ENCODE data around the gene SLC4A1. TPM values are rescaled to one million over a fixed set of nuclear protein-coding genes. Genes with fewer than 3 reads are reported as not detected.

The SLC4A1 gene
- total and polyA plus RNA-seq, 2 donors (not counting 3 experiments of a cell fraction or from before 2014, with no cell fraction given), result not detected

- FAIRE-seq (no peak), DNase-seq (ENCODE audit: low read depth, low spot score) (no peak)
- Histone ChIP-seq H3K27ac (ENCODE audit: insufficient read depth, low read depth, low read length) (no peak overlapping the region), H2AFZ (ENCODE audit: low read depth, low read length) (no peak overlapping the region), H3K9ac (replicated peaks; ENCODE audit: extremely low read depth, insufficient read depth, low read length) (no peak overlapping the region), H3K9me1 (replicated peaks; ENCODE audit: control insufficient read depth, extremely low read depth, insufficient read depth, low read length) (no peaks in the 10 kb centered on the region), H3K27me3 (ENCODE audit: control insufficient read depth in 2 of 2, insufficient read depth in 2 of 2, low read length in 2 of 2) (no peaks in the 10 kb centered on the region), H3K4me3 (replicated peaks in 1 of 3; ENCODE audit: insufficient read depth in 1 of 3, low read depth in 1 of 3, low read length in 3 of 3) (no peak overlapping the region), H3K4me1 (ENCODE audit: control insufficient read depth, extremely low read depth, insufficient read depth, low read length) (peaks cover 5% of the 10 kb centered on the region), H3K4me2 (ENCODE audit: insufficient read depth, low read length) (no peak overlapping the region), H4K20me1 (replicated peaks; ENCODE audit: control insufficient read depth, extremely low read depth, insufficient read depth, low read length) (no peaks in the 10 kb centered on the region), H3K9me3 (replicated peaks; ENCODE audit: control insufficient read depth, insufficient read depth, low read length) (no peaks in the 10 kb centered on the region), H3K79me2 (ENCODE audit: control insufficient read depth, insufficient read depth, low read length) (peaks cover 1% of the 10 kb centered on the region), H3K36me3 (ENCODE audit: control insufficient read depth in 2 of 2, extremely low read depth in 1 of 2, insufficient read depth in 2 of 2, low read length in 2 of 2) (peaks cover 23 to 59% of the 10 kb centered on the region in 2 experiments)
- dilution Hi-C loops (cut with MboI; ENCODE audit: extremely low pct_ligation_motif_present, low sequenced_read_pairs), result no loop called here
- intact Hi-C loops (cut with micrococcal nuclease), result no loop called here
- ChIA-PET POLR2A (interaction anchor here (1.2 kb wide), 1 partner anchor 115 kb away, joined by 3 read pairs; no protein-coding TSS in a partner anchor), CTCF (interaction anchor here (0.8 to 4.5 kb wide), 16 partner anchors 8 to 312 kb away, joined by 3 to 58 read pairs (median 11); partner anchors contain the start of genes FAM171A2, GRN, RUNDC3A and SLC25A39)
- no TSS peak for BruUV-seq (replicated peaks)
- no peak for TF ChIP-seq MYC (IDR thresholded peaks at IDR 0.05; ENCODE audit: low read depth, low read length)
- TF ChIP-seq CTCF (IDR thresholded peaks at IDR 0.05; ENCODE audit: extremely low read depth in 1 of 2, insufficient read depth in 1 of 2, low read depth in 1 of 2, low read length in 2 of 2), result no peak
- TF ChIP-seq POLR2A (IDR thresholded peaks at IDR 0.05; ENCODE audit: low read depth, low read length), result no peak
- no peak for TF ChIP-seq FOS (IDR thresholded peaks at IDR 0.05; ENCODE audit: borderline replicate concordance, insufficient read depth, low read length)
These were observed 56.4 kb downstream of the SLC4A1 start for GRCh38 chr17:44211281-44212265.

Data from endothelial cell of umbilical vein (primary cell).